D721Med (cell line): ENCODE data around the gene PTPN14.
"Not testable (repeated sequence)": the region's sequence is repeated elsewhere in the genome, so short reads cannot be mapped to it uniquely, and the experiment has no call there.

ENCODE experiments used
- DNase-seq: peaks from one replicate; pipeline ENCODE4 v3.0.0; 2011; ENCODE audit warnings: low spot score; ENCODE audit not compliant: insufficient read length
- FAIRE-seq: peaks from 2 replicates; lab custom pipeline; 2011; peaks lifted over from hg19 to GRCh38; lab: Jason Lieb, UNC
- TF ChIP-seq, protein P1 (sequence below): IDR thresholded peaks from 2 replicates; pipeline ENCODE4 v1.5.1; 2012; ENCODE audit warnings: mild to moderate bottlenecking, control low read depth; ENCODE audit not compliant: insufficient read depth; ENCODE audit errors: missing control alignments

Gene PTPN14

DNA sequence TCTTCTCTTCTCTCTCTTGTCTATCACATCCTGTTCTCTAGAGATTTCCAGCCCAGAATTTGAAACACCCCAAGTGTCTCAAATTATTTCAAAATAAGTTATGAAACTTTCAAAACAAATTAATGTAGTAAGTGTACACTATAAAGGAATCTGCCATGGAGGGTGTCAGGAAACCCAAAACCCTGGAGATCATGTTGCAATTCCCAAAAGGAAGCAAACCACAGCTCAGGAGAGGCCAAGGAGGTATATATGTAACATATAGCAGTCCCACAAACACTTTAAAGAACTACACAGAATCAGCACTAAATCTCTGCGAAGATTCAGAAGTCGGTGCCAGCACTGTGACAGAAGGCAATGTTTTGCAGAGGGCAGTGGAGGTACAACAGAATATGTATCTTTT is 26.6 kb downstream of the PTPN14 start:
- DNase-seq: no peak
- TF ChIP-seq, protein P1, sequence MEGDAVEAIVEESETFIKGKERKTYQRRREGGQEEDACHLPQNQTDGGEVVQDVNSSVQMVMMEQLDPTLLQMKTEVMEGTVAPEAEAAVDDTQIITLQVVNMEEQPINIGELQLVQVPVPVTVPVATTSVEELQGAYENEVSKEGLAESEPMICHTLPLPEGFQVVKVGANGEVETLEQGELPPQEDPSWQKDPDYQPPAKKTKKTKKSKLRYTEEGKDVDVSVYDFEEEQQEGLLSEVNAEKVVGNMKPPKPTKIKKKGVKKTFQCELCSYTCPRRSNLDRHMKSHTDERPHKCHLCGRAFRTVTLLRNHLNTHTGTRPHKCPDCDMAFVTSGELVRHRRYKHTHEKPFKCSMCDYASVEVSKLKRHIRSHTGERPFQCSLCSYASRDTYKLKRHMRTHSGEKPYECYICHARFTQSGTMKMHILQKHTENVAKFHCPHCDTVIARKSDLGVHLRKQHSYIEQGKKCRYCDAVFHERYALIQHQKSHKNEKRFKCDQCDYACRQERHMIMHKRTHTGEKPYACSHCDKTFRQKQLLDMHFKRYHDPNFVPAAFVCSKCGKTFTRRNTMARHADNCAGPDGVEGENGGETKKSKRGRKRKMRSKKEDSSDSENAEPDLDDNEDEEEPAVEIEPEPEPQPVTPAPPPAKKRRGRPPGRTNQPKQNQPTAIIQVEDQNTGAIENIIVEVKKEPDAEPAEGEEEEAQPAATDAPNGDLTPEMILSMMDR: no peak
- FAIRE-seq: no peak

GRCh38 chr1:214523124-214523824 is 28.1 kb downstream of the PTPN14 start:
- DNase-seq (no peak), FAIRE-seq (no peak)
- TF ChIP-seq, protein P1: no peak

DNA sequence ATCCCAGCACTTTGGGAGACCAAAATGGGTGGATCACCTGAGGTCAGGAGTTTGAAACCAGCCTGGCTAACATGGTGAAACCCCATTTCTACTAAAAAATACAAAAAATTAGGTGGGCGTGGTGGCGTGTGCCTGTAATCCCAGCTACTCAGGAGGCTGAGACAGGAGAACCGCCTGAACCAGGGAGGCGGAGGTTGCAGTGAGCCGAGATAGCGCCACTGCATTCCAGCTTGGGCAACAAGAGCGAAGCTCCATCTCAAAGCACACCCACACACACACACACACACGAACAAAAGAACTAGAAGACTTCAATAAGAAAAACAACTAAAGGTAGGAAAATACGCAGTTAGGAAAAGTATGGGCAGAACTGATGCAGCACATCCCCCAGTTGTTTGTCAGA is 29.9 kb downstream of the PTPN14 start:
- DNase-seq, FAIRE-seq: not testable (repeated sequence)

GRCh38 chr1:214520544-214521165 is 30.7 kb downstream of the PTPN14 start:
- TF ChIP-seq, protein P1: no peak
- FAIRE-seq (no peak), DNase-seq (no peak)

DNA sequence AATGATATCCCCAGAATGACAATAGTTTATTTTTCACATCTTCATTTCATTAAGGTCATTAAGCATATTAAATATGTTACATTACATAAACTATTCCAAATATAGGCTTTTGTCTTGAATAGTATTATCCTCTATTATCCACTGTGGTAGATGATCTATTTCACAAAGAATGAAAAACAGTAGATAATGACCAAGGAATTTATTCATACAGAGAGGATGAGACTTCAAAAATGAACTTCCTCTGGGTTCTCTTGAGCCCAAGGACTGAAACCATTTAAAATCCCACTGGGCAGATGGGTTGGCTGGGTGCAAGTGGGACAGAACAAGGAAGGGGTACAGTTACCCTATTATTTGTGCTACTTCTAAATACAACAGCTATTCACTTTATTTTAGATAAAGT is 33.0 kb downstream of the PTPN14 start:
- no peak for DNase-seq
- no peak for FAIRE-seq
- TF ChIP-seq, protein P1: no peak

DNA sequence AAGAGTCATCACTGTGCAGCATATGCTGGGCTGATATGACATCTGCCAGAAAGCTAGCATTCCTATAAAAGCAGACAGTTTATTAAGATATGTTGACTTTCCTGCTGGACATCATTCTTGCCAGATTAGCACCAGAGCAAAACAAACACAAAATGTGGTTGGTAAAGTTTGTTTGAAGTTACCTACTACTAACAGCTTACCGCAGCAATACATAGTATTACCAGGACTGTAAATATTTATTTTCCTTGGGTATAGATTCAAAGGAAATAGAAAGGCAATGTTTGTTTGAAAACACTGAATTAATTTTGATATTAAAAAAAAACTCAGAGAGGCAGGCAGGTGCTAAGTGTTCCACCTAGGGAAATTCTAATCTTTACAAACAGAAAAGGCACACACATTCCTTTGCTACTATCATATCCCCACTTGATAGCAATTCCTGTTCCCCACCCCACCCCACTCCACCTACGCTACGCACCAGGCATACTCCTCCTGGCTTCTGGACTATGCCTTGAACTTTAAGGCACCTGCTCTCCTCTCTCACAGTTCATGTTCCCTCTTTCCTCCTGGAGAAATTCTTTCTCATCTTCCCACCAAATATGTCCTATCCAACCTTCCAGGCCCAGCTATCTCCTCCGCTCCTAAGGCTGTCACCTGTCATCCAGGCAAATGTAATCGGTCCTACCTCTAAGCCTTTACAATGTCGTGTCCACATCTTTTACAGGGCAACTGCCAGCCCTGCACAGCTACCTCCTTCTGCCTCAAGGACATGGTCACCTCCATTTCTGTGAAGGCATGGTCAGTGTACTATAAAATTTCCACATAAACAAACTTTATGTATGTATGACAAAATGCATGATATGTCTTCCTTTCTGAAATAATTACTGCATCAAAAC is 34.7 kb downstream of the PTPN14 start:
- TF ChIP-seq, protein P1: no peak
- FAIRE-seq (no peak), DNase-seq (no peak)

GRCh38 chr1:214515544-214516433 is 35.6 kb downstream of the PTPN14 start:
- no peak for FAIRE-seq
- DNase-seq: no peak
- TF ChIP-seq, protein P1: no peak
